Glutamatergic neuron (in vitro differentiated cells): ENCODE data around the gene ARHGEF11. TPM values are rescaled to one million over a fixed set of nuclear protein-coding genes. Genes with fewer than 3 reads are reported as not detected.

Experiments used
- DNase-seq: peaks from one replicate; pipeline ENCODE4 v3.0.0; 2022
- H3K27ac Mint-ChIP-seq: one replicate; pipeline ENCODE4 v1.8.0; 2020; ENCODE audit warnings: mild to moderate bottlenecking, mixed read lengths, inconsistent platforms; ENCODE audit not compliant: unreplicated experiment
- H3K27me3 Mint-ChIP-seq: one replicate; pipeline ENCODE4 v1.8.0; 2020; ENCODE audit warnings: mild to moderate bottlenecking, moderate library complexity, mixed read lengths, inconsistent platforms; ENCODE audit not compliant: unreplicated experiment
- H3K36me3 Mint-ChIP-seq: one replicate; pipeline ENCODE4 v1.8.0; 2020; ENCODE audit warnings: mild to moderate bottlenecking, mixed read lengths, inconsistent platforms; ENCODE audit not compliant: unreplicated experiment
- H3K4me1 Mint-ChIP-seq: one replicate; pipeline ENCODE4 v1.8.0; 2020; ENCODE audit warnings: mild to moderate bottlenecking, low read depth, mixed read lengths, inconsistent platforms; ENCODE audit not compliant: unreplicated experiment
- H3K4me3 Mint-ChIP-seq: one replicate; pipeline ENCODE4 v1.8.0; 2020; ENCODE audit warnings: mild to moderate bottlenecking, mixed read lengths, inconsistent platforms; ENCODE audit not compliant: unreplicated experiment
- H3K9me3 Mint-ChIP-seq: one replicate; pipeline ENCODE4 v1.8.0; 2020; ENCODE audit warnings: mild to moderate bottlenecking, moderate library complexity, mixed read lengths, inconsistent platforms; ENCODE audit not compliant: unreplicated experiment
- CTCF ChIP-seq: fragments of 200-600 bp; sonication (generic); IDR thresholded peaks from one replicate; pipeline ENCODE4 v1.5.0; 2021; ENCODE audit not compliant: partially characterized antibody, unreplicated experiment
- total RNA-seq: library from RNA; stranded (reverse); fragmentation: NEBNext Ultra II Directional; extraction: Animal tissue kit (Norgen Biotek cat#: 25700); gene quantifications from one replicate; pipeline ENCODE4 v1.2.1, GENCODE V29; 2021; ENCODE audit not compliant: unreplicated experiment

Gene ARHGEF11
- total RNA-seq, 1 donor from 2014 or later = 40.5 TPM

- no peak for TF ChIP-seq CTCF
- H3K27ac Mint-ChIP-seq = no peak overlapping the region
- peaks cover 2% of the 10 kb centered on the region for H3K27me3 Mint-ChIP-seq
- H3K4me3 Mint-ChIP-seq = no peak overlapping the region
- peaks cover 3% of the 10 kb centered on the region for H3K9me3 Mint-ChIP-seq
- no peak for DNase-seq
- H3K4me1 Mint-ChIP-seq = peaks cover 19% of the 10 kb centered on the region
- peaks cover 5% of the 10 kb centered on the region for H3K36me3 Mint-ChIP-seq
These were observed 50.1 kb downstream of the ARHGEF11 start for GRCh38 chr1:156995412-156995811.

- Mint-ChIP-seq H3K36me3 (peaks cover 5% of the 10 kb centered on the region), H3K27ac (no peak overlapping the region), H3K4me3 (no peak overlapping the region), H3K4me1 (peaks cover 15% of the 10 kb centered on the region), H3K27me3 (peaks cover 2% of the 10 kb centered on the region), H3K9me3 (peaks cover 3% of the 10 kb centered on the region)
- TF ChIP-seq CTCF = no peak
- no peak for DNase-seq
These were observed 51.3 kb downstream of the ARHGEF11 start for GRCh38 chr1:156994277-156994676.

- Mint-ChIP-seq H3K27me3 (peaks cover 4% of the 10 kb centered on the region), H3K4me3 (no peak overlapping the region), H3K27ac (no peak overlapping the region)
These were observed 52.0 kb downstream of the ARHGEF11 start for GRCh38 chr1:156993426-156994147.

GRCh38 chr1:156992215-156992614 is 53.3 kb downstream of the ARHGEF11 start:
- peaks cover under 1% of the 10 kb centered on the region for H3K9me3 Mint-ChIP-seq
- no peak overlapping the region for H3K4me3 Mint-ChIP-seq
- TF ChIP-seq CTCF = no peak
- no peak for DNase-seq
- H3K27ac Mint-ChIP-seq = no peak overlapping the region
- H3K4me1 Mint-ChIP-seq = peaks cover 7% of the 10 kb centered on the region
- peaks cover 5% of the 10 kb centered on the region for H3K36me3 Mint-ChIP-seq
- H3K27me3 Mint-ChIP-seq = peaks cover 2% of the 10 kb centered on the region

More at GRCh38 chr1:156993426-156994147, 52.0 kb downstream of the ARHGEF11 start:
- H3K4me1 Mint-ChIP-seq = peaks cover 10% of the 10 kb centered on the region
- no peak for TF ChIP-seq CTCF
- peaks cover 5% of the 10 kb centered on the region for H3K36me3 Mint-ChIP-seq
- H3K9me3 Mint-ChIP-seq = peaks cover 3% of the 10 kb centered on the region
- no peak for DNase-seq

GRCh38 chr1:156987715-156988114 is 57.8 kb downstream of the ARHGEF11 start:
- H3K27ac Mint-ChIP-seq = no peak overlapping the region
- peaks cover 2% of the 10 kb centered on the region for H3K9me3 Mint-ChIP-seq
- no peak for TF ChIP-seq CTCF
- no peaks in the 10 kb centered on the region for H3K4me1 Mint-ChIP-seq
- no peak for DNase-seq
- no peak overlapping the region for H3K4me3 Mint-ChIP-seq
- H3K36me3 Mint-ChIP-seq = no peaks in the 10 kb centered on the region
- H3K27me3 Mint-ChIP-seq = peaks cover 3% of the 10 kb centered on the region
